ENCODE results near the gene SPEG.

- TF ChIP-seq CTCF (IDR thresholded peaks at IDR 0.05) (no peak), POLR2A (IDR thresholded peaks at IDR 0.05) (no peak)
Measured at GRCh38 chr2:219526320-219527075, 91.9 kb downstream of the SPEG start.
